Gastrocnemius medialis (tissue), 4 donors: ENCODE data around the gene SMIM10L1.

ENCODE experiments used
- POLR2A ChIP-seq, 2 donors: fragments of 450-650 bp; IDR thresholded peaks; one replicate each; pipeline ENCODE4 v1.6.1; 2017; ENCODE audit warnings: antibody characterized with exemption in 2 of 2, mild to moderate bottlenecking in 2 of 2, moderate library complexity in 2 of 2
- TF ChIP-seq, protein P1 (sequence below), 5 experiments: fragments of 450-650 bp in 3 of 5; fragments of 200-600 bp in 2 of 5; sonication (generic) in 2 of 5; IDR thresholded peaks in 4 of 5; conservative IDR thresholded peaks in 1 of 5; 1 replicate in 4 of 5; 2 replicates in 1 of 5; pipeline ENCODE4 v1.5.1; 2016 to 2019; ENCODE audit warnings: antibody characterized with exemption in 5 of 5, mild to moderate bottlenecking in 3 of 5, moderate library complexity in 3 of 5

DNA sequence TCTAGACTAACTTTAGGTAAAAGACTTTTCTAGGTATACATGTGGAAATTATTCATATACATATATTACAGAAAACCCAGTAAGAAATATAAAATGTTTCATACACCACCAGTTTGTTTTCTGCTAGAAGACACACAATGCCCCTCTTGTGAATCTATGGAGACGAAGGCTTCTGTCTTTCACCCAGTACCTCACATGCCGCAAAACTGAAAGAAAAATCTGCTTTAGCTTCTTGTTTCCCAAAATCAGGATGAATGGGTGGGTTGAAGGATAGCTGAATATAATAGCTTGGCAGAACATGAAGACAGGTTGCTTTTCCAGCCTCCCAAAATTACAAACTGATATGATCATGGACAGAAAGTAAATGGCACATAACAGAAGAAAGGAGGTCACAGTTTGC lies 37.8 kb upstream of the SMIM10L1 start:
- TF ChIP-seq POLR2A (IDR thresholded peaks at IDR 0.05) = no peak
- TF ChIP-seq, protein P1, sequence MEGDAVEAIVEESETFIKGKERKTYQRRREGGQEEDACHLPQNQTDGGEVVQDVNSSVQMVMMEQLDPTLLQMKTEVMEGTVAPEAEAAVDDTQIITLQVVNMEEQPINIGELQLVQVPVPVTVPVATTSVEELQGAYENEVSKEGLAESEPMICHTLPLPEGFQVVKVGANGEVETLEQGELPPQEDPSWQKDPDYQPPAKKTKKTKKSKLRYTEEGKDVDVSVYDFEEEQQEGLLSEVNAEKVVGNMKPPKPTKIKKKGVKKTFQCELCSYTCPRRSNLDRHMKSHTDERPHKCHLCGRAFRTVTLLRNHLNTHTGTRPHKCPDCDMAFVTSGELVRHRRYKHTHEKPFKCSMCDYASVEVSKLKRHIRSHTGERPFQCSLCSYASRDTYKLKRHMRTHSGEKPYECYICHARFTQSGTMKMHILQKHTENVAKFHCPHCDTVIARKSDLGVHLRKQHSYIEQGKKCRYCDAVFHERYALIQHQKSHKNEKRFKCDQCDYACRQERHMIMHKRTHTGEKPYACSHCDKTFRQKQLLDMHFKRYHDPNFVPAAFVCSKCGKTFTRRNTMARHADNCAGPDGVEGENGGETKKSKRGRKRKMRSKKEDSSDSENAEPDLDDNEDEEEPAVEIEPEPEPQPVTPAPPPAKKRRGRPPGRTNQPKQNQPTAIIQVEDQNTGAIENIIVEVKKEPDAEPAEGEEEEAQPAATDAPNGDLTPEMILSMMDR (IDR thresholded peaks at IDR 0.05 in 4 of 5, conservative IDR thresholded peaks at IDR 0.05 in 1 of 5) = no peak
